OCI-LY7 (cell line): ENCODE data around the gene NAGLU. TPM values are rescaled to one million over a fixed set of nuclear protein-coding genes. Genes with fewer than 3 reads are reported as not detected.

ENCODE experiments used
- BruUV-seq: library from RNA; stranded (reverse); fragments of 400-500 nt; replicated peaks from 2 replicates; lab custom pipeline; 2021; lab: Mats Ljungman, UMichigan
- CTCF ChIA-PET: fragments of 300-600 bp; sonication (Branson Sonifier 250); formaldehyde crosslinking; loops from one replicate; lab custom pipeline; 2022; ENCODE audit warnings: antibody characterized with exemption; ENCODE audit not compliant: unreplicated experiment; lab: Charles Lee
- POLR2A ChIA-PET: fragments of 300-600 bp; sonication (Branson Sonifier 250); formaldehyde crosslinking; loops from one replicate; lab custom pipeline; 2022; ENCODE audit warnings: antibody characterized with exemption; lab: Charles Lee
- DNase-seq: peaks from one replicate; pipeline ENCODE4 v3.0.0-alpha.2; 2015; ENCODE audit warnings: low spot score
- H2AFZ ChIP-seq: fragments of 200-600 bp; sonication (generic), shearing (Covaris generic); 2 replicates; pipeline ENCODE4 v1.6.1; 2014; ENCODE audit warnings: mild to moderate bottlenecking, antibody characterized with exemption, low read length, moderate library complexity
- H3K27ac ChIP-seq: fragments of 200-600 bp; sonication (generic); 2 replicates; pipeline ENCODE4 v1.5.1; 2014; ENCODE audit warnings: mixed run types, low read depth, mild to moderate bottlenecking, moderate library complexity, low read length, inconsistent platforms; ENCODE audit not compliant: poor library complexity, severe bottlenecking
- H3K36me3 ChIP-seq: fragments of 200-600 bp; sonication (generic); 2 replicates; pipeline ENCODE4 v1.6.1; 2014; ENCODE audit warnings: mild to moderate bottlenecking, antibody characterized with exemption, low read length, moderate library complexity, mixed read lengths; ENCODE audit not compliant: insufficient read depth
- H3K4me1 ChIP-seq: fragments of 200-600 bp; sonication (generic); 2 replicates; pipeline ENCODE4 v1.5.1; 2014; ENCODE audit warnings: mild to moderate bottlenecking, low read length; ENCODE audit not compliant: insufficient read depth, poor library complexity, severe bottlenecking
- H3K4me2 ChIP-seq: fragments of 200-600 bp; sonication (generic); 2 replicates; pipeline ENCODE4 v1.6.1; 2014; ENCODE audit warnings: mild to moderate bottlenecking, low read length
- H3K4me3 ChIP-seq: fragments of 200-600 bp; sonication (generic); 2 replicates; pipeline ENCODE4 v1.5.1; 2014; ENCODE audit warnings: mild to moderate bottlenecking, low read depth, low read length; ENCODE audit not compliant: poor library complexity, severe bottlenecking
- H3K79me2 ChIP-seq: fragments of 200-600 bp; sonication (generic); 2 replicates; pipeline ENCODE4 v1.6.1; 2016; ENCODE audit warnings: low read depth, mild to moderate bottlenecking, low read length, moderate library complexity, mixed read lengths; ENCODE audit not compliant: insufficient read depth
- H3K9me2 ChIP-seq: fragments of 200-600 bp; sonication (generic); 2 replicates; pipeline ENCODE4 v1.6.1; 2016; ENCODE audit warnings: mild to moderate bottlenecking, low read length, mixed read lengths; ENCODE audit not compliant: insufficient read depth
- H3K9me3 ChIP-seq: fragments of 200-600 bp; sonication (generic); 2 replicates; pipeline ENCODE4 v1.6.1; 2014; ENCODE audit warnings: mild to moderate bottlenecking, mixed run types, low read length, mixed read lengths
- H4K20me1 ChIP-seq: fragments of 200-600 bp; sonication (generic); 2 replicates; pipeline ENCODE4 v1.6.1; 2014; ENCODE audit warnings: mild to moderate bottlenecking, antibody characterized with exemption, low read length, moderate library complexity, mixed read lengths; ENCODE audit not compliant: insufficient read depth
- EZH2phosphoT487 ChIP-seq: fragments of 200-600 bp; sonication (generic); IDR thresholded peaks from 2 replicates; pipeline ENCODE4 v1.6.1; 2018; ENCODE audit warnings: low read depth, borderline replicate concordance, mild to moderate bottlenecking, mixed run types, antibody characterized with exemption, low read length, moderate library complexity, mixed read lengths
- intact Hi-C: fragments of 100-400 bp; cut with micrococcal nuclease; formaldehyde crosslinking; loops from one replicate; pipeline ENCODE4 v1.10.0; 2022; ENCODE audit not compliant: unreplicated experiment
- total RNA-seq, 2 experiments: library from RNA; depleted of rRNA in 1 of 2; stranded (reverse); fragments of >200 nt in 1 of 2; shearing (Covaris generic) in 1 of 2; gene quantifications; 2 replicates each; pipeline ENCODE4 v1.2.3, GENCODE V29; 2014 to 2022
- TF ChIP-seq, protein P1 (sequence below): fragments of 200-600 bp; sonication (generic); conservative IDR thresholded peaks from 2 replicates; pipeline ENCODE4 v1.5.1; 2014; ENCODE audit warnings: mild to moderate bottlenecking, antibody characterized with exemption, low read length, moderate library complexity, mixed read lengths

NAGLU gene
- total RNA-seq, 2 experiments from 2014 or later: 37.6 to 42.8 TPM

DNA sequence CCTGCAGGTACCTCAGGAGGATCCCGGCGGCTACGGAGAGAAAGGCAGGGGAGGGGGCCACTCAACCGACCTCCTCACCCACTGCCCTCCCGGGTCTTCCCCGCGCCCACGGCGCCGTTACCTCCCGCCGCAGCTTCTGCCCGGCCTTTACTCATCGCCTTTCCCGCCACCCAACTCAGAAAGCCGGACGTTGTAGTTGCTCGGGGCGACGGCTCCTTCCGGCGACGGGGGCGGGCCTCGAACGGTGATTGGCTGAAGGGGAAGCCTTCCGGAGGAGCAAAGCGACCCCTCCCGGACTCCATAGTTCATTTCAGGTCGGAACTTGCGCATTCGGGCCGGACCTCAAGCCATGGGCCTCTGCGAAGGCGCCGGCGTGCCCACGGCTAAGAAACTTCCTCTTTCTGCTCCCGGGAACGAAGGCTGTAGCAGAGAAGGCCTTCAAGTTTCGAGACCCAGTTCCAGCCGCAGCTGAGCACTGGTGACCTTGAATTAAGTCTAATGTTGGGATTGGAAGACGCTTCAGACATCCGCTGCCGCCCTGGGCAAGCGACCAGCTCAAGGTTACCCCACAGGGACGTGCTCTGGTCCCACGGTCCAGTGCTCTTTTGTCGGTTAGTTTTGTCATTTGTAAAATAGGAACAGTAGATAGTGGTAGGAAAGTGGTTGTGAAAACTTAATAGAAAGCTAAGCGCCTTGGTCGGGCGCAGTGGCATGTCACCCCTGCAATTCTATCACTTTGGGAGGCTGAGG is 41.7 kb downstream of the NAGLU start, which contains the start of gene PSMC3IP:
Gene PSMC3IP, minus strand, starts transcription at position 198 of the 750 bp plus-strand sequence. Its CDS starts 43 bp downstream, at position 155.
- POLR2A ChIA-PET: interaction anchor here (0.5 to 2.8 kb wide), 17 partner anchors 10 to 333 kb away, joined by 3 to 12 read pairs (median 5); partner anchors contain the start of genes PLEKHH3, RETREG3, TUBG1 and VPS25
- peak within 1 kb of the TSS; percentile 22; the same call in 1 of the 2 replicates for H2AFZ ChIP-seq
- peaks cover 21% of the 10 kb centered on the region for H3K79me2 ChIP-seq
- H3K27ac ChIP-seq: peak within 1 kb of the TSS; percentile 93
- H3K4me3 ChIP-seq: peak within 1 kb of the TSS; percentile 84
- peak; percentile 95 for DNase-seq
- H3K9me3 ChIP-seq: no peaks in the 10 kb centered on the region
- peaks cover 4% of the 10 kb centered on the region; the same call in 1 of the 2 replicates for H4K20me1 ChIP-seq
- H3K9me2 ChIP-seq: no peaks in the 10 kb centered on the region
- intact Hi-C loops: loop anchor here (1.0 to 10.0 kb wide), 7 partner anchors 29 to 247 kb away; partner anchors contain the start of gene BECN1
- CTCF ChIA-PET: interaction anchor here (1.1 to 2.3 kb wide), 9 partner anchors 9 to 186 kb away, joined by 5 to 19 read pairs (median 8); partner anchors contain the start of genes CCR10, MLX, PLEKHH3 and RETREG3
- H3K4me2 ChIP-seq: peak within 1 kb of the TSS; percentile 97
- BruUV-seq: TSS peak; percentile 86
- H3K4me1 ChIP-seq: peaks cover 48% of the 10 kb centered on the region
- peaks cover 78% of the 10 kb centered on the region for H3K36me3 ChIP-seq
- no peak for TF ChIP-seq EZH2phosphoT487
- TF ChIP-seq, protein P1, sequence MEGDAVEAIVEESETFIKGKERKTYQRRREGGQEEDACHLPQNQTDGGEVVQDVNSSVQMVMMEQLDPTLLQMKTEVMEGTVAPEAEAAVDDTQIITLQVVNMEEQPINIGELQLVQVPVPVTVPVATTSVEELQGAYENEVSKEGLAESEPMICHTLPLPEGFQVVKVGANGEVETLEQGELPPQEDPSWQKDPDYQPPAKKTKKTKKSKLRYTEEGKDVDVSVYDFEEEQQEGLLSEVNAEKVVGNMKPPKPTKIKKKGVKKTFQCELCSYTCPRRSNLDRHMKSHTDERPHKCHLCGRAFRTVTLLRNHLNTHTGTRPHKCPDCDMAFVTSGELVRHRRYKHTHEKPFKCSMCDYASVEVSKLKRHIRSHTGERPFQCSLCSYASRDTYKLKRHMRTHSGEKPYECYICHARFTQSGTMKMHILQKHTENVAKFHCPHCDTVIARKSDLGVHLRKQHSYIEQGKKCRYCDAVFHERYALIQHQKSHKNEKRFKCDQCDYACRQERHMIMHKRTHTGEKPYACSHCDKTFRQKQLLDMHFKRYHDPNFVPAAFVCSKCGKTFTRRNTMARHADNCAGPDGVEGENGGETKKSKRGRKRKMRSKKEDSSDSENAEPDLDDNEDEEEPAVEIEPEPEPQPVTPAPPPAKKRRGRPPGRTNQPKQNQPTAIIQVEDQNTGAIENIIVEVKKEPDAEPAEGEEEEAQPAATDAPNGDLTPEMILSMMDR: peak; percentile 60; the same call in 1 of the 2 replicates

DNA sequence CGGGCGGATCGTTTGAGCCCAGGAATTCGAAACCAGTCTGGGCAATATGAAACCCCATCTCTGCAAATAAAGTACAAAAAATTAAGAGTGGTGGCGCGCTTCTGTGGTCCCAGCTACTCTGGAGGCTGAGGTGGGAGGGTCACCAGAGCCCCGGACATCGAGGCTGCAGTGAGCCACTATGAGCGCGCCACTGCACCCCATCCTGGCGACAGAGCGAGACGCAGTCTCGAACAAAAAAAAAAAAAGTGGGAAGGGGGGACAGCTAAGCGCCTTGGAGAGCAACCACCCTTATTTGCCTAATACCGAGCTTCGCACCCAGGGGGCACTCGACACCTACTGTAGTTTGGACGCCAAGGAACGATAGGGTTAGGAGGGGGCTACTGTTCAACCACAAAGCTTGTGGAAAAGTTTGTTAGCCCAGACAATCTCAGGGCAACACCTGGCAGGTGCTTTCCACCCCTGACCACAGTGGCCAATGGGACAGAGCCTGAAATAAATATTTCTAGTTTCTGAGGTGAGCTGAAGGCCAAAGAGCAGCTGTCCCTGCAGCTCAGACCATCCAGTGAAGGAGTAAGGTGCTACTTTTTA is 42.3 kb downstream of the NAGLU start:
- Histone ChIP-seq H3K9me3 (no peaks in the 10 kb centered on the region), H3K4me3 (peak overlapping the region; percentile 84), H2AFZ (peak overlapping the region; percentile 22; the same call in 1 of the 2 replicates), H3K36me3 (peaks cover 78% of the 10 kb centered on the region), H3K4me2 (peak overlapping the region; percentile 92), H3K27ac (peak overlapping the region; percentile 93), H3K4me1 (peaks cover 48% of the 10 kb centered on the region), H3K9me2 (no peaks in the 10 kb centered on the region), H3K79me2 (peaks cover 21% of the 10 kb centered on the region), H4K20me1 (peaks cover 4% of the 10 kb centered on the region; the same call in 1 of the 2 replicates)
- no TSS peak for BruUV-seq
- intact Hi-C loops: loop anchor here (1.0 to 10.0 kb wide), 6 partner anchors 30 to 246 kb away; partner anchors contain the start of gene BECN1
- POLR2A ChIA-PET: interaction anchor here (0.5 to 2.8 kb wide), 17 partner anchors 9 to 333 kb away, joined by 3 to 10 read pairs (median 4); partner anchors contain the start of genes PLEKHH3, RETREG3, TUBG1 and VPS25
- TF ChIP-seq, protein P1: peak; percentile 92
- no peak for TF ChIP-seq EZH2phosphoT487
- peak; percentile 93 for DNase-seq
- CTCF ChIA-PET: interaction anchor here (0.5 to 2.3 kb wide), 12 partner anchors 9 to 185 kb away, joined by 3 to 19 read pairs (median 6); partner anchors contain the start of genes CCR10, MLX, PLEKHH3 and RETREG3
